PC-3 (cell line): ENCODE data around the gene ZHX3. TPM values are rescaled to one million over a fixed set of nuclear protein-coding genes. Genes with fewer than 3 reads are reported as not detected.

ENCODE experiments used
- ATAC-seq: fragments of 200-7000 bp; cut with Tn5 transposase; 2 replicates; pipeline ENCODE4 v1.9.1; 2020; ENCODE audit warnings: mild to moderate bottlenecking, moderate library complexity
- BruUV-seq: library from RNA; stranded (reverse); fragments of 400-500 nt; replicated peaks from 2 replicates; lab custom pipeline; 2021; lab: Mats Ljungman, UMichigan
- CTCF ChIA-PET: fragments of 300-600 bp; sonication (Branson Sonifier 250); formaldehyde crosslinking; loops from one replicate; lab custom pipeline; 2022; ENCODE audit warnings: antibody characterized with exemption; lab: Charles Lee
- POLR2A ChIA-PET: fragments of 300-600 bp; sonication (Branson Sonifier 250); formaldehyde crosslinking; loops from one replicate; lab custom pipeline; 2022; ENCODE audit warnings: antibody characterized with exemption; ENCODE audit not compliant: unreplicated experiment; lab: Charles Lee
- DNase-seq: peaks from one replicate; pipeline ENCODE4 v3.0.0-alpha.2; 2015
- H2AFZ ChIP-seq: fragments of 300-600 bp; sonication (generic); 2 replicates; pipeline ENCODE4 v1.6.0; 2016; ENCODE audit warnings: antibody characterized with exemption, low read length
- H3F3A ChIP-seq: fragments of 300-600 bp; sonication (generic); one replicate; pipeline ENCODE4 v1.6.0; 2017; ENCODE audit warnings: antibody characterized with exemption, low read length, control low read depth, mild to moderate bottlenecking; ENCODE audit not compliant: unreplicated experiment
- H3K27ac ChIP-seq: fragments of 300-600 bp; sonication (generic); 2 replicates; pipeline ENCODE4 v1.5.1; 2016; ENCODE audit warnings: mild to moderate bottlenecking, low read length
- H3K27me3 ChIP-seq: fragments of 300-600 bp; sonication (generic); 2 replicates; pipeline ENCODE4 v1.6.1; 2016; ENCODE audit warnings: low read length, mixed read lengths
- H3K36me3 ChIP-seq: fragments of 300-600 bp; sonication (generic); 2 replicates; pipeline ENCODE4 v1.6.1; 2016; ENCODE audit warnings: low read depth, mixed run types, low read length, mixed read lengths
- H3K4me1 ChIP-seq: fragments of 300-600 bp; sonication (generic); 2 replicates; pipeline ENCODE4 v1.5.1; 2016; ENCODE audit warnings: low read length; ENCODE audit not compliant: insufficient read depth
- H3K4me2 ChIP-seq: fragments of 300-600 bp; sonication (generic); 2 replicates; pipeline ENCODE4 v1.6.0; 2016; ENCODE audit warnings: low read length
- H3K4me3 ChIP-seq: fragments of 300-600 bp; sonication (generic); 2 replicates; pipeline ENCODE4 v1.5.1; 2016; ENCODE audit warnings: mild to moderate bottlenecking, low read length, mixed read lengths
- H3K79me2 ChIP-seq: fragments of 300-600 bp; sonication (generic); 2 replicates; pipeline ENCODE4 v1.6.1; 2017; ENCODE audit warnings: low read length, mixed read lengths
- H3K9ac ChIP-seq: fragments of 300-600 bp; sonication (generic); 2 replicates; pipeline ENCODE4 v1.6.0; 2016; ENCODE audit warnings: mild to moderate bottlenecking, low read length
- H3K9me2 ChIP-seq: fragments of 300-600 bp; sonication (generic); replicated peaks from 2 replicates; pipeline ENCODE4 v1.6.1; 2016; ENCODE audit warnings: mixed run types, low read length, mixed read lengths
- H3K9me3 ChIP-seq: fragments of 300-600 bp; sonication (generic); 2 replicates; pipeline ENCODE4 v1.6.1; 2016; ENCODE audit warnings: low read length, mixed read lengths
- H4K20me1 ChIP-seq: fragments of 300-600 bp; sonication (generic); 2 replicates; pipeline ENCODE4 v1.6.1; 2016; ENCODE audit warnings: low read length, mixed read lengths
- CTCF ChIP-seq: fragments of 300-600 bp; sonication (generic); conservative IDR thresholded peaks from 2 replicates; pipeline ENCODE4 v1.5.1; 2017; ENCODE audit warnings: antibody characterized with exemption, low read depth, mild to moderate bottlenecking, low read length
- EZH2 ChIP-seq: fragments of 300-600 bp; sonication (generic); IDR thresholded peaks from one replicate; pipeline ENCODE4 v1.6.1; 2017; ENCODE audit warnings: antibody characterized with exemption, mild to moderate bottlenecking, low read length; ENCODE audit not compliant: unreplicated experiment
- EZH2phosphoT487 ChIP-seq: fragments of 300-600 bp; sonication (generic); IDR thresholded peaks from 2 replicates; pipeline ENCODE4 v1.6.1; 2018; ENCODE audit warnings: mild to moderate bottlenecking, antibody characterized with exemption, low read length, borderline replicate concordance
- intact Hi-C: fragments of 100-400 bp; cut with micrococcal nuclease; formaldehyde crosslinking; loops from 2 replicates; pipeline ENCODE4 v1.9.0; 2023
- total RNA-seq: library from RNA; depleted of rRNA; stranded (reverse); fragments of >200 nt; gene quantifications from 2 replicates; pipeline ENCODE4 v1.2.3, GENCODE V29; 2014

Gene ZHX3
- total RNA-seq, 1 experiment from 2014 or later: 14.0 TPM

GRCh38 chr20:41138475-41139226 is 178.9 kb downstream of the ZHX3 start:
- peak overlapping the region; percentile 84 for H3K9ac ChIP-seq

GRCh38 chr20:41137614-41138474 is 179.7 kb downstream of the ZHX3 start:
- CTCF ChIA-PET: interaction anchor here (0.5 to 1.2 kb wide), 3 partner anchors 94 to 202 kb away, joined by 3 to 5 read pairs (median 4); no protein-coding TSS in a partner anchor
- peak; percentile 0; the same call in 1 of the 2 replicates for ATAC-seq
- POLR2A ChIA-PET: interaction anchor here (0.5 to 0.6 kb wide), 2 partner anchors 97 to 1694 kb away, joined by 3 to 6 read pairs; no protein-coding TSS in a partner anchor

More at GRCh38 chr20:41138475-41139226, 178.9 kb downstream of the ZHX3 start:
- BruUV-seq: TSS peak; percentile 25
- H3K9me2 ChIP-seq: no peaks in the 10 kb centered on the region
- peaks cover 21% of the 10 kb centered on the region for H3K4me1 ChIP-seq
- H3K27ac ChIP-seq: no peak overlapping the region
- H3K36me3 ChIP-seq: no peaks in the 10 kb centered on the region
- ChIA-PET POLR2A (interaction anchor here (0.5 to 0.6 kb wide), 2 partner anchors 96 to 1693 kb away, joined by 3 to 6 read pairs; no protein-coding TSS in a partner anchor), CTCF (interaction anchor here (0.5 to 0.6 kb wide), 2 partner anchors 94 to 191 kb away, joined by 3 to 4 read pairs; no protein-coding TSS in a partner anchor)
- H4K20me1 ChIP-seq: peaks cover 46% of the 10 kb centered on the region
- H2AFZ ChIP-seq: peak overlapping the region; percentile 83; the same call in 1 of the 2 replicates
- intact Hi-C loops: loop anchor here (5.0 kb wide), 1 partner anchor 479 kb away; the partner anchor contains the start of gene CHD6
- H3K27me3 ChIP-seq: no peaks in the 10 kb centered on the region
- no peak for ATAC-seq
- no peaks in the 10 kb centered on the region for H3F3A ChIP-seq
- TF ChIP-seq EZH2 (no peak), EZH2phosphoT487 (no peak), CTCF (no peak)
- H3K9me3 ChIP-seq: no peaks in the 10 kb centered on the region
- peak overlapping the region; percentile 84 for H3K4me2 ChIP-seq
- DNase-seq: no peak
- peaks cover 62% of the 10 kb centered on the region for H3K79me2 ChIP-seq
- H3K4me3 ChIP-seq: peak overlapping the region; percentile 92

More at GRCh38 chr20:41137614-41138474, 179.7 kb downstream of the ZHX3 start:
- Histone ChIP-seq H3K9ac (peak overlapping the region; percentile 84), H4K20me1 (peaks cover 39% of the 10 kb centered on the region; the same call in 1 of the 2 replicates), H3K27ac (no peak overlapping the region), H3K9me2 (no peaks in the 10 kb centered on the region), H3K4me1 (peaks cover 21% of the 10 kb centered on the region), H2AFZ (peak overlapping the region; percentile 83), H3K36me3 (no peaks in the 10 kb centered on the region), H3K4me3 (peak overlapping the region; percentile 92), H3K4me2 (peak overlapping the region; percentile 84), H3F3A (no peaks in the 10 kb centered on the region), H3K27me3 (no peaks in the 10 kb centered on the region), H3K79me2 (peaks cover 54% of the 10 kb centered on the region), H3K9me3 (no peaks in the 10 kb centered on the region)
- DNase-seq: peak; percentile 41
- intact Hi-C loops: loop anchor here (5.0 kb wide), 1 partner anchor 479 kb away; the partner anchor contains the start of gene CHD6
- BruUV-seq: no TSS peak
- TF ChIP-seq EZH2phosphoT487 (no peak), EZH2 (no peak), CTCF (no peak)
